Adipose tissue (tissue), 3 donors: Measurements from ENCODE around the gene TANGO6. TPM values are rescaled to one million over a fixed set of nuclear protein-coding genes. Genes with fewer than 3 reads are reported as not detected.
"Not testable (repeated sequence)": the region's sequence is repeated elsewhere in the genome, so short reads cannot be mapped to it uniquely, and the experiment has no call there.

Source experiments
- H3K27ac ChIP-seq: one replicate; pipeline ENCODE4 v1.5.1; 2013; ENCODE audit warnings: low read depth, low read length
- whole genome bisulfite sequencing, 3 donors: extraction: QIAGEN DNeasy Blood & Tissue Kit; methylation state at CpG; one replicate each; pipeline ENCODE4 v1.1.7; 2013; 5-methylcytosine and 5-hydroxymethylcytosine counted together
- polyA plus RNA-seq, 3 donors: library from polyadenylated mRNA; stranded (reverse); fragments of 200-250 nt; gene quantifications; one replicate each; pipeline ENCODE4 v1.2.3, GENCODE V29; 2013
- donor health status: healthy with polysubstance abuse.
- donor health status: Bipolar disorder and iron deficiency.
- donor health status: healthy.

TANGO6 gene
- polyA plus RNA-seq, 3 donors = 3.2 to 6.6 (median 4.7) TPM

DNA sequence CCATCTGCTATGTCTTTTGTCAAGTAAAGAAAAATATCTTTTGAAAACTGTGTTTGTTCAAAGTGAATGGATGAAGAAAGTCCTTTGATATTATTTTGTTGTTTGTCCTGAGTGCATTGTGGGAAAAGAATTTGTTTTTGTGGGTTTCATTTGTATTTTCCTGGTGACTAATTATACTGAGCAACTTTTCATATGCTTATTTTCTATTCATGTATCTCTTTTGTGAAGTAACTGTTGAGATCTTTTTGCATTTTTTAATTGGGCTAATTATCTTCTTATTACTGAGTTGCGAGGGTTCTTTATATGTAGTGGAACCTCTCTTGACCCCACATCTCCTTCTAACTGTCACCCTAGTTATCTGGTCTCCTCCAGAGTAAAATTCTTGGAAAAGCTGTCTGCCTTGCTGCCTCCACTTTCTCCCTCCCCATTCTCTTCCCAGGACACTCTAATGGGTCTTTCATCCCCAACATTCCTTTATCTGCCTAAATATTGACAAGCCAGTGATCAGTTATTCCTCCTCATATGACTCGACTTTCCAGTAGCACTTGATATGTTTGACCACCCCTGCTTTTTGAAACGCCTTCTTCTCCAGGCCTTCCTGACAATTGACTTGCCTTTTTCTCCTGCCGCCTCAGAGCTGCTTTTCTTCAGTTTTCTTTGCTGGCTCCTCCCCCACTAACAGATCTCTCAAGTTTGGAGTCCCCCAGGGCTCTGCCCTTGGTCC lies 144.6 kb downstream of the TANGO6 start:
- WGBS, 3 donors = 79 to 83% (median 83%) methylated on average over 4 of the region's 4 CpGs
- no peak overlapping the region for H3K27ac ChIP-seq

DNA sequence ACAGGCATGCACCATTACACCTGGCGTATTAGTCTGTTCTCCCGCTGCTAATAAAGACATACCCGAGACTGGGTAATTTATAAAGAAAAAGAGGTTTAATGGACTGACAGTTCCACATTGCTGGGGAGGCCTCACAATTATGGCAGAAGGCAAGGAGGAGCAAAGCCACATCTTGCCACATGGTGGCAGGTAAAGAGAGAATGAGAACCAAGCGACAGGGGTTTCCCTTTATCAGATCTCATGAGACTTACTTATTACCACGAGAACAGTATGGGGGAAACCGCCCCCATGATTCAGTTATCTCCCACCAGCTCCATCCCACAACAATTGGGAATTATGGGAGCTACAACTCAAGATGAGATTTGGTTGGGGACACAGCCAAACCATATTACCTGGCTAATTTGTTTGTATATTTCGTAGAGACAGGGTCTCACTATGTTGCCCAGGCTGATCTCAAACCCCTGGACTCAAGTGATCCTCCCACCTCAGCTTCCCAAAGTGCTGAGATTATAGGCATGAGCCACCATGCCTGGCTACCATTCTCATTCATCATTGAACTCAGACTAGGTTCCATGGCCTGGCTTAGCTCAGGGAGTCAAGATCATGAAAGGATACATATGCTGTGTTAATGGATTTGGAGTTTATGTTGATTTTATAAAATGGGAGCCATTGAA lies 147.0 kb downstream of the TANGO6 start:
- not testable (repeated sequence) for H3K27ac ChIP-seq
- 91 to 95% (median 92%) methylated on average over 7 of the region's 7 CpGs for WGBS, 3 donors

DNA sequence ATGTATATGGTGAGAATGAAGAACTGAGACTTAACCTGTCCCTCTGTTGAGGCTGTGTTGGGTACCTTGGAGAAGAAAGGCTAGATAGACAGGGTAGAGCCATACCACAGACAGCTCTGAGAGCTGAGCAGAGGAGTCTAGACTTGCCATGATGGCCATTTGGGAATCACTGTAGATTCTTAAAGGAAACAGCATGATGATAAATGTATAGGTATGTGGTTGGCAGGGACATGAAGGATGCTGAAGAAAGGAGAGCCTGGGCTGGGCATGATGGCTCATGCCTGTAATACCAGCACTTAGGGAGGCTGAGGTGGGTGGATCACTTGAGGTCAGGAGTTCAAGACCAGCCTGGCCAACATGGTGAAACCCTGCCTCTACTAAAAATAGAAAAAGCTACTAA lies 147.7 kb downstream of the TANGO6 start:
- no peak overlapping the region for H3K27ac ChIP-seq

DNA sequence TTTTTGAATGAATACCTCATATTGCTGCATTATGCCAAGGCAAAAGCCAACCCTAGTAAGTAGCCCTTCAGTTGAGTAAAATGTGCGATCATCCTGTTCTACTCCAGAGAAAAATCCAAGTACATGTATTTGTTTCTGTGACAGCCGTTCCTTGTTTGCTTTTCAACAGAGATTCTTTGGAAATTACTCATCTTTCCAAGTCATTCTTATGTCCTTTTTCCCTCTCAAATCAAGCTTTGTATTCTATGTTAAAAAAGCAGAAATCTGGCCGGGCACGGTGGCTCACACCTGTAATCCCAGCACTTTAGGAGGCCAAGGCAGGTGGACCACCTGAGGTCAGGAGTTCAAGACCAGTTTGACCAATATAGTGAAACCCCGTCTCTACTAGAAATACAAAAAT lies 149.2 kb downstream of the TANGO6 start:
- WGBS, 3 donors = 90 to 93% (median 91%) methylated on average over 5 of the region's 5 CpGs
- H3K27ac ChIP-seq = no peak overlapping the region

DNA sequence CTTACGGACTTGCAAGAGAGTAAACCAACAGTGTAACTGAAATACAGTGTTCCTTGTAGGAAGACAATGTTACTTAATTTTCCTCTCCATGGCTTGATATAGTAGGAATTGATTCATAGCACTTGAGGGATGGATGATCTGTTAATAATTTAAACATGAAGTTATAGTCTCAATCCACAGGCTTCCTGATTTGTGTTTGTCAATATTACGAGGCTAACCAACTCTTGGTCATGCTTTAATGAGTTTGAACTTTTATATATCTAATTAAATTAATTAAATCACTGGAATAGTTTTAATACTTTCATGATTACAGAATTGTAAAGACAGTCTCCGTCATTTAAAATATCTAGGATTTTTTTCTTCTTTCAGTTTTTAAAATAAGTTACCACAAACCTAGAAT lies 150.1 kb downstream of the TANGO6 start:
- whole genome bisulfite sequencing, 3 donors = 69 to 89% (median 82%) methylated on average over 3 of the region's 3 CpGs
- no peak overlapping the region for H3K27ac ChIP-seq

DNA sequence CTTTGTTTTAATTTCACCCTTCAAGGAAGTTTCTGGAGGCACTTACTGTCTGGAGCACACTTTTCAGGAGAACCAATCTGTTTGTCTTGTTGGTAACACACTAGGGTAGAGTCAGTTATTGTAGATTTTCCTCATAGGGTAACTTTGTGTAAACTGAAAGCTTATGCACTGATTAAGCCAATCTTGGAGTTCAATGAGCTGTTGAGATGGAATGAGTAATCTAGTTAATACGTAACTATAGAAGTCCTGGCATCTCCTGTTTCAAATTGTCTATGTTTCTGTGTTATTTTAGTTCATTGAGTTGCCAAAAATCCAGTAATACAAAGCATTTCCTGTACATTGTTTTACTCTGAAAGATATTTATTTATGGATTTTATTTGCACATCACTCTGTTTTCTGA lies 150.6 kb downstream of the TANGO6 start:
- WGBS, 3 donors = 23 to 77% (median 72%) methylated on average over 1 of the region's 1 CpG
- H3K27ac ChIP-seq = no peak overlapping the region

DNA sequence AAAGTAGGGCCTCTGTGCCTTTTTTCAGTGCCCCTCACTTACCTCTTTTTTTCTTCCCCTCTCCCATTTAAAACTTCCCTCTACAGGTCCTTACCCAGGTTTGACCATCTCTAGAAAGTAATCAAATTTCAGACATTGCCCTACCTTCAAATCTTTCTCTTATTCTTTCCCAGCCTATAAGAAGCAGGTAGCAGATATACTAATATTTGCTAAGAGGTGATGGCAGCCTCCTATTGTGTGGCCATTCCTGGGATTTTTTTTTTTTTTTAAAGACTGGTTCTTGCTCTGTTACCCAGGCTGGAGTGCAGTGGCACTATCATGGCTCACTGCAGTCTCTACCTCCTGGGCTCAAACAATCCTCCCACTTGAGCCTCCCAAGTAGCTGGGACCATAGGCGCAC lies 151.0 kb downstream of the TANGO6 start:
- WGBS, 3 donors = 96 to 100% (median 98%) methylated on average over 1 of the region's 1 CpG
- no peak overlapping the region for H3K27ac ChIP-seq

DNA sequence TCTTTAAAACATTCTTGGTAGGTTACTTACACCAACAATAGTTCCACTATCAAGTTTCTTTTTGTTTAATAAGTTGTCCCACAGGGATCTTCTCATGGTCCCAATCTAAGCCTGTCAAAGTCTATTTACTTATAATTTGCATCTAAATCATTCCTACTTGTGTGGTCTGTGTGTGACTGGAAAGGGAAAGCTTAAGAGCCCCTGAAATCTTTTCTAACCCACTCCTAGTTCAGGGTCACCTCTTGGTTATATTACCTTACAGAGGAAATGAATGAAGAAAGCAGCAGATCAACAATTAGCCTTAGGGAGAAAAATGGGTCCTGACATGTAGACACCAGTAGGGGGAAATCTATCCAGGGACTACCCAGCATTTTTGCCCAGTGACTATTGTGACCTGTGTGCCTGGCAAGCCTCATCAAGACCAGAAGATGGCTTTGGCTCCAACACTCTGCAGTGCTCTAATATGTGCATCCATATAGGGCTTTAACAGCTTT lies 151.7 kb downstream of the TANGO6 start:
- H3K27ac ChIP-seq = no peak overlapping the region

DNA sequence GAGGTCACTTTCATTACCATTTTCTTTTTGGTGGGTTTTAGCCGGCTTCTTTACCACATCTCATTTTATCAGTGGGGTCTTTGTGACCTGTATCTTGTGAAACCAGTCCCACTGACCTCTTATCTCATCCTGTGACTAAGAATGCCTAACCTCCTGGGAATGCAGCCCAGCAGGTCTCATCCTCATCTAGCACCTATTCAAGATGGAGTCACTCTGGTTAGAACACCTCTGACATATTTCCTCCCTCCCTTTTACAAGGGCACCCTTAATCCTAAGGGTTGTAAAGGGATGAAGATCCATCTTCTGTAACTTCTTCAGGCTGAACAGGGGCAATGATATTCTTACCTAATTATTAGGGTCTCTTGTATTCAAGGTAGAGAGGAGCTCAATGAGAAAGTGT lies 154.2 kb downstream of the TANGO6 start:
- H3K27ac ChIP-seq = no peak overlapping the region
- WGBS, 3 donors = 89 to 100% (median 97%) methylated on average over 1 of the region's 1 CpG

DNA sequence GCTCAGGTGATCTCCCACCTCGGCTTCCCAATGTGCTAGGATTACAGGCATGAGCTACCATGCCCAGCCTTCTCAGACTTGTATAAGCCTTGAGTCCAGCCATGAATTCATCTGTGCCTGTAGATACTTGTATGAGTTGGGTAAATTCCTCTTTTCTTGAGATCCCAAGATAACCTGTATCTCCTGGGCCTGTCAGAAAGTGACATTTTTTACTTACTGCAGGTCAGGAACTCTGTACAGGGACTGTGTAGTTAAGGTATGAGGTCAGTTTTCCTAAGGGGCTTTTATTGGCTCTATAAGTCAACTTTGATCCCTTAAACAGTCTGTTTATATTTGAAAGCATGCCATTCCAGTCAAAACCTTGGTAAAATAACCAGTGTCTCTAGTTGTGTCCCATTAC lies 155.8 kb downstream of the TANGO6 start:
- WGBS, 3 donors = 79 to 100% (median 94%) methylated on average over 1 of the region's 1 CpG
- no peak overlapping the region for H3K27ac ChIP-seq

DNA sequence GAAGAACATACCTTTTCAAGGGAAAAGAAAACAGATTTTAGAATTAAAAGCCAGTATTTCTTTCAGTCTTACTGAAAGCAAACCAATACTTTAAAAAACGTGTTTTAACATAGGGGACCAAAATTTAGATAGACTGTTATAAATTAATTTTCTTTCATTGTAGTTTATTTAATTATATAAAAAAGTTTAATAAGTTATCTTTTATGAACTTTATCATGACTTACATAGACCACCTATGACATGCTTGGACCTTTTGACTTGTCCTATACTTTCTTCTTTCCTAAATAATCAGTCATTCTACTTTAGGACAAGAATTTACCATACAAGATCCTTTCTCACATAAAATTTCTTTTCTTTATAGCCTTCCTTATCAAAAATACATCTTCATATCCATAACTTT lies 160.2 kb downstream of the TANGO6 start:
- no peak overlapping the region for H3K27ac ChIP-seq
- 77 to 90% (median 88%) methylated on average over 1 of the region's 1 CpG for WGBS, 3 donors

DNA sequence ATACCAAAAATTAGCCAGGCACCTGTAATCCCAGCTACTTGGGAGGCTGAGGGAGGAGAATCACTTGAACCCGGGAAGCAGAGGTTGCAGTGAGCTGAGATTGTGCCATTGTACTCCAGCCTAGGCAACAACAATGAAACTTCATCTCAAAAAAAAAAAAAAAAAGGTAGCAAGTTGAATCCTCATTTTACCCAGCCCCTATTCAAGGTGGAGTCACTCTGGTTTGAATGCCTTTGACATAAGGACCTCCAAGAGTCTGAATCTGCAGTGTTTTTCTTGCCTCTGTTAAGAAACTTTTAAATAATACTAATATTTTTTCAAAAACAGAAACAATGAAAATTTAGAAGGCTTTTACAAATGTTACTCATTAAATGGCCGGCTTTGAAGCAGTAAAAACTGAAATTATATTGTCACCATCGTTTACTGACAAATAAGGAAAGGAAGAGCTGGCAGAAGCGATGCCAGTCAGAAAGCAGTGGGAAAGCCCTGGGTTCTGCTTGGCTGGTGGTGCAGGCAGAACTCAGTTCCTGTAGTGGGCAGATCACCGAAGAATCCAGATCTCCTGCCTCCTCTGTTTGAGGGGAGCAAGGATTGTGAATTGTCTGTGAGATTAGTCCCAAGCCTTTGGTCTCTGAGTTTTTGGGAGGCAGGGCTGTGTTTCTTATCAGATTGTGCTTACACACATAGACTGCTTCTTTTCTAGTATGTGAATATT lies 162.5 kb downstream of the TANGO6 start:
- 88 to 92% (median 91%) methylated on average over 5 of the region's 5 CpGs for WGBS, 3 donors
- no peak overlapping the region for H3K27ac ChIP-seq

DNA sequence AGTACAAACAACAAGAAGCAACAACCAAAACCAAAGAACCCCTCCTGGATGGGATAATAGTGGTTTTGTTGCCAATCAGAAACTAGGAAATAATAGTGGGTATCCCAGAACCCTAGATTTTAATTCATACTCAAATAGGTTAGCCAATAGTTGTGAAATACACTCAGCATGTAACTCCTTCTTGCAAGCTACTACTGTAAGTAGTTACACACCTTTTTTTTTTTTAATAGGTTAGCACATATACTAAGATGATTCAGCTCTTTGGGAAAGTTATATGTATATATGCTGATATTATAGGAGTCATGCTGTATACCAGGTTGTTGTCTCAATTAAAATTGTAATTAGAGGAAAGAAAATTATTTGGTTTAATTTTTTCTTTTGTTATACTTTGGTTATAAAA lies 169.6 kb downstream of the TANGO6 start:
- H3K27ac ChIP-seq = no peak overlapping the region

DNA sequence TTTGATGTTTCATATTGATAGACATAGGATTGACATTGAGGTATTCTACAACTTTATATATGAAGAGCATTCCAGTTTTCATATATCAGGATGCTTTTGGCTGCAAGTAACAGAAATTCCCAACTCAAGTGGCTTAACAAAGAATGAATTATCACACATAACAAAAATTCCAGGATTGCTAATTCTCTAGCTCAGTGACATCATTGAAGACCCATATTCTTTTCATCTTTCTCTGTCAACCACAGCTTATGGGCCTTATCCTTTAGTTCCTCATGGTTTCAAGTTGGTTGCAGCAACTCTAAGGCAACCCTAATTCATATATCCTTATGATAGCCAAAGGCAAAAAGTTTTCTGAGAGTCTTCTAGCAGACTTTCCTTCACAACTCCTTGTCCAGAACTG lies 170.7 kb downstream of the TANGO6 start:
- no peak overlapping the region for H3K27ac ChIP-seq

DNA sequence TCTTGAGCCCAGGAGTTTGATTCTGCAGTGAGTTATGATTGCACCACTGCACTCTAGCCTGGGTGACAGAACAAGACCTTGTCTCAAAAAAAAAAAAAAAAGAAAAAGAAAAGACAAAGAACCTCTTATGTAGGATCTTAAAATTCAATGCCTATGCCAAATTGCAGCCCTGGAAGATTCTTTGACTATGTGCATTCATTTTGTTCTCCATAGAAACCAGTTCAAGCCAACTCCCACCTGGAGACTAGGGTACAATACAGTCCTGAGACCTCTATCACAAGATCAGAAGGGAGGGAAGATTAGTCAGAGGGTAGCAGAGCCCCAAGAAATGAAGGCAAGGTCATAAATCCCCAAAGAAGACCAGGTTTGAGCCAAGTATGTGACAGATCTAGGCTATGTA lies 171.5 kb downstream of the TANGO6 start:
- H3K27ac ChIP-seq = no peak overlapping the region

DNA sequence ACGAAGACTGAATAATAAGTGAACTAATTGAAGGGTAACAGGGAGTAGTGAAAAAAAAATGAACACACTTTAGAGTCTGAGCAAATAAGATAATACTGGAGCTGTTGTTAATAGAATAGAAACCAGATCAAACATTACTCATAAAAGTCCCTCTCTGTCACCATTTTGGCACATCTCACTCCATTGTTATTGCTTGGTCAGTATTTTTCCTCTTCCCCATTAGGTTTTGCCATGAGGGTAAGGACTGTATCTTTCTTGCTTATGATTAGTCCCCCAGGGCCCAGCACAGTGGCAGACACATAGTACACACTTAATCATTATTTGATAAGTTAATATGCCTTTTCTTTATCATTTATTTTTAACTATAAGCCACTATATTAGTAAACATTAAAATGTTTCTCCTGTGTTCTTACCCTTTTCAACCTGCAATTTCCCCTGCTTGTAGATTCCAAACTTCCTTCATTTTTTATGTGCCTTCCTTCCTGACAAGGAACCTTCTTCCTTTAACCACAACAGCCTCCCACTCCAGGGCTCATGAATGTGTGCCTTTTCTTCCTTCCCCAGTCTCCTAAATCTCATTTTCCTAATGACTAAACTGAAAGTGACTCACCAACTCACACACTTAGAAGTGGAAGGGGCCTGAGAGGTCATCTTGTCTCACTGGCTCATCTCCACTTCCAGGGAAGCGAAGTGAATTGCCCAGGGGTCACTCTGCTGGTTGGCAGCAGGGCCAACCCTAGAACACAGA lies 173.9 kb downstream of the TANGO6 start:
- no peak overlapping the region for H3K27ac ChIP-seq
- WGBS, 3 donors = 58 to 87% (median 77%) methylated on average over 2 of the region's 2 CpGs

DNA sequence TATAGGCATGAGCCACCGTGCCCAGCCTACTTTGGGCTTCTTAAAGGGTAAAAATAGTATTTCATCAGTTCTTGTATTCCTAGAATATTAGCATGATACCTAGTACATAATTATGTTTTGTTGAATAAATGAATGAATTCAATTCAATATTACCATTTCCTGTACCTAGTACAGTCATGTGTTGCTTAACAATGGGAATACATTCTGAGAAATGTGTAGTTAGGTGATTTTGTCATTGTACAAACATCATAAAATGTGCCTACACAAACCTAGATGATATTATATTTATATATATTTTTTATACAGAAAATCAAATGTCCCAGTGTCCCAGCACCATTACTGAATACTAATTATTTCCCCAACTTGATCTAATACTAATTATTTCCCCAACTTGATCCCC lies 176.5 kb downstream of the TANGO6 start:
- no peak overlapping the region for H3K27ac ChIP-seq
- 94 to 97% (median 96%) methylated on average over 1 of the region's 1 CpG for WGBS, 3 donors

DNA sequence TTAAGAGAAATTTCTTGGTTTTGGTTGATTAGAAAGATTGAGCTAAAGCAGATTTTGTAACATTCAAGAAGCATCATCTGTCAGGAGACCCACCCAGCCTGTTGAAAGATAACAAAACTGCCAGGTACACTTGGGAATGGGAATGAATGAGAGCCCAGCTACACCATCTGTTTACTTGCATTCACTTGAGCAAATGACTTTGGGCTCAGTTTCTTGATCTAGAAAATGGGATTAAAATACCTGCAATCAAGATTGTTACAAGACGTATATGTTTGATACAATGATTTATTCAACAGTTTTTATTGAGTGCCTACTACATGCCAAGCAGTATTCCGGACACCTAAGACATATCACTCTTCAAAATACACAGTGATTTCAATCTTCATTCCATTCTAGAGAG lies 185.8 kb downstream of the TANGO6 start:
- 94 to 99% (median 98%) methylated on average over 2 of the region's 2 CpGs for WGBS, 3 donors
- no peak overlapping the region for H3K27ac ChIP-seq

DNA sequence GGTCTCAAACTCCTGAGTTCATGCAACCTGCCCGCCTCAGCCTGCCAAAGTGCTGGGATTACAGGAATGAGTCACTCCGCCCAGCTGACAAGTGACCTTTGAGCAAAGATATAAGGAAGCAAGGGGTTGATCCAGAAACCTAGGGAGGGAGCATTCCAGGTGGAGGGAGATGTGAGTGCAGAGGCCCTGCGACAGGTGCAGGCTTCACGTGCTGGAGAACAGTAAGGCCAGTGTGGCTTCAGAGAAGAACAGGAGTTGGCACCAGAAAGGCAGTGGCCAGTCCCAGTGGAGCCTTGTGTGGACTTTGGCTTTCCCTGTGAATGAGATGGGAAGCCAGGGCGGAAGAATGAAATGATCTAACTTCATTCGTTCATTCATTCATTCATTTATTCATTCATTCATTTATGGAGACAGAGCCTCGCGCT lies 188.6 kb downstream of the TANGO6 start:
- 54 to 96% (median 95%) methylated on average over 8 of the region's 8 CpGs for WGBS, 3 donors
- H3K27ac ChIP-seq = no peak overlapping the region
